HCT116 (cell line): ENCODE data around the gene CALR. TPM values are rescaled to one million over a fixed set of nuclear protein-coding genes. Genes with fewer than 3 reads are reported as not detected.
"Not testable (repeated sequence)": the region's sequence is repeated elsewhere in the genome, so short reads cannot be mapped to it uniquely, and the experiment has no call there.

Experiments used
- ATAC-seq: fragments of 200-7000 bp; cut with Tn5 transposase; 2 replicates; pipeline ENCODE4 v1.9.1; 2020; ENCODE audit warnings: mild to moderate bottlenecking, moderate library complexity
- Bru-seq: library from RNA; stranded (reverse); fragments of 400-500 nt; gene quantifications from one replicate; lab custom pipeline; 2021; lab: Mats Ljungman, UMichigan
- BruChase-seq, 2 experiments: library from RNA; stranded (reverse); fragments of 400-500 nt; gene quantifications; one replicate each; lab custom pipeline; 2021; lab: Mats Ljungman, UMichigan
- BruUV-seq: library from RNA; stranded (reverse); fragments of 400-500 nt; replicated peaks from 2 replicates; lab custom pipeline; 2021; lab: Mats Ljungman, UMichigan
- CTCF ChIA-PET: fragments of 300-600 bp; sonication (Branson Sonifier 250); formaldehyde crosslinking; loops from one replicate; lab custom pipeline; 2021; ENCODE audit warnings: antibody characterized with exemption; lab: Charles Lee
- POLR2A ChIA-PET: fragments of 300-600, 350-600 bp; sonication (Branson Sonifier 250); formaldehyde crosslinking; loops from one replicate; lab custom pipeline; 2021; ENCODE audit warnings: antibody characterized with exemption; lab: Charles Lee
- RAD21 ChIA-PET, 2 experiments: fragments of 300-600 bp; sonication (Branson Sonifier 250); formaldehyde crosslinking; loops; one replicate each; lab custom pipeline; 2023; ENCODE audit warnings: low total read pairs in 2 of 2; ENCODE audit not compliant: uncharacterized antibody in 2 of 2, unreplicated experiment in 2 of 2, low non-redundant PET in 1 of 2; lab: Charles Lee
- DNase-seq: peaks from one replicate; pipeline ENCODE4 v3.0.0-alpha.2; 2010; ENCODE audit warnings: low read depth, low spot score
- H2AFZ ChIP-seq: fragments of 200-600 bp; shearing (Covaris generic), sonication (generic); 2 replicates; pipeline ENCODE4 v1.6.1; 2017; ENCODE audit warnings: low read depth, mixed run types, mixed read lengths, antibody characterized with exemption, low read length; ENCODE audit not compliant: poor library complexity, severe bottlenecking
- H3K27ac ChIP-seq: 2 replicates; pipeline ENCODE4 v1.5.1; 2012; ENCODE audit warnings: low read depth, low read length
- H3K27me3 ChIP-seq: fragments of 200-600 bp; sonication (generic); 2 replicates; pipeline ENCODE4 v1.6.1; 2016; ENCODE audit warnings: mixed run types, low read length, mixed read lengths; ENCODE audit not compliant: insufficient read depth
- H3K36me3 ChIP-seq, 2 experiments: fragments of 200-500 bp in 1 of 2; fragments of 200-600 bp in 1 of 2; sonication (Bioruptor generic) in 1 of 2; sonication (generic) in 1 of 2; 2 replicates each; pipeline versions ENCODE4 v1.5.1 to v1.6.1; 2014 to 2016; ENCODE audit warnings: low read length in 2 of 2, inconsistent platforms in 1 of 2, mixed read lengths in 1 of 2, mixed run types in 1 of 2; ENCODE audit not compliant: insufficient read depth in 2 of 2, control insufficient read depth in 1 of 2
- H3K4me1 ChIP-seq, 2 experiments: fragments of 200-600 bp in 1 of 2; sonication (generic) in 1 of 2; 2 replicates each; pipeline versions ENCODE4 v1.5.1 to v1.6.1; 2012 to 2017; ENCODE audit warnings: low read length in 2 of 2, inconsistent platforms in 1 of 2, mild to moderate bottlenecking in 1 of 2, mixed read lengths in 1 of 2, mixed run types in 1 of 2, moderate library complexity in 1 of 2; ENCODE audit not compliant: insufficient read depth in 2 of 2, control insufficient read depth in 1 of 2
- H3K4me2 ChIP-seq: fragments of 200-600 bp; sonication (generic); 2 replicates; pipeline ENCODE4 v1.6.1; 2017; ENCODE audit warnings: mixed run types, low read length, mixed read lengths
- H3K4me3 ChIP-seq, 2 experiments: fragments of 200-600 bp in 1 of 2; sonication (generic) in 1 of 2; replicated peaks in 1 of 2; 2 replicates each; pipeline ENCODE4 v1.5.1; 2011 to 2016; ENCODE audit warnings: low read length in 2 of 2, control low read depth in 1 of 2, low read depth in 1 of 2, mild to moderate bottlenecking in 1 of 2, mixed read lengths in 1 of 2, mixed run types in 1 of 2
- H3K79me2 ChIP-seq: fragments of 200-600 bp; sonication (generic); 2 replicates; pipeline ENCODE4 v1.6.1; 2017; ENCODE audit warnings: mild to moderate bottlenecking, mixed run types, low read length, moderate library complexity, mixed read lengths; ENCODE audit not compliant: insufficient read depth
- H3K9ac ChIP-seq: fragments of 200-600 bp; sonication (generic); 2 replicates; pipeline ENCODE4 v1.6.1; 2016; ENCODE audit warnings: low read length, mixed read lengths
- H3K9me2 ChIP-seq: fragments of 200-600 bp; sonication (generic), shearing (Covaris generic); 2 replicates; pipeline ENCODE4 v1.6.1; 2017; ENCODE audit warnings: mixed run types, mild to moderate bottlenecking, moderate library complexity; ENCODE audit not compliant: insufficient read depth
- H3K9me3 ChIP-seq, 2 experiments: fragments of 200-500 bp in 1 of 2; fragments of 200-600 bp in 1 of 2; sonication (Bioruptor generic) in 1 of 2; sonication (generic) in 1 of 2; 2 replicates each; pipeline ENCODE4 v1.6.1; 2014 to 2017; ENCODE audit warnings: low read length in 2 of 2, mixed read lengths in 2 of 2, inconsistent platforms in 1 of 2, low read depth in 1 of 2, mild to moderate bottlenecking in 1 of 2, mixed run types in 1 of 2, moderate library complexity in 1 of 2; ENCODE audit not compliant: control insufficient read depth in 1 of 2, insufficient read depth in 1 of 2
- H4K20me1 ChIP-seq: fragments of 200-600 bp; sonication (generic), shearing (Covaris generic); 2 replicates; pipeline ENCODE4 v1.6.1; 2017; ENCODE audit warnings: mixed run types, mild to moderate bottlenecking, moderate library complexity; ENCODE audit not compliant: insufficient read depth
- EGR1 ChIP-seq: IDR thresholded peaks from 2 replicates; pipeline ENCODE4 v1.6.1; 2012; ENCODE audit warnings: low read depth
- EZH2 ChIP-seq: fragments of 200-600 bp; sonication (generic); IDR thresholded peaks from 2 replicates; pipeline ENCODE4 v1.6.1; 2017; ENCODE audit warnings: antibody characterized with exemption, mixed run types
- POLR2A ChIP-seq: IDR thresholded peaks from 2 replicates; pipeline ENCODE4 v1.7.0; 2011; ENCODE audit warnings: borderline replicate concordance; ENCODE audit not compliant: insufficient read depth, insufficient read length; ENCODE audit errors: extremely low read depth
- POLR2AphosphoS5 ChIP-seq: IDR thresholded peaks from 2 replicates; pipeline ENCODE4 v1.6.1; 2011; ENCODE audit warnings: mild to moderate bottlenecking, low read depth, low read length, moderate library complexity
- SIN3A ChIP-seq: IDR thresholded peaks from 2 replicates; pipeline ENCODE4 v1.6.1; 2012; ENCODE audit warnings: low read depth
- SP1 ChIP-seq: IDR thresholded peaks from 2 replicates; pipeline ENCODE4 v1.6.1; 2012; ENCODE audit warnings: low read depth
- TCF7L2 ChIP-seq: IDR thresholded peaks from 2 replicates; pipeline ENCODE4 v1.7.0; 2011; ENCODE audit warnings: borderline replicate concordance, inconsistent platforms; ENCODE audit not compliant: insufficient read depth, insufficient read length; ENCODE audit errors: extremely low read depth
- YY1 ChIP-seq: IDR thresholded peaks from 2 replicates; pipeline ENCODE4 v1.6.1; 2011; ENCODE audit warnings: low read length, low read depth, moderate library complexity, mild to moderate bottlenecking; ENCODE audit not compliant: insufficient replicate concordance; ENCODE audit errors: extremely low read depth
- ZFX ChIP-seq: fragments of 450-650 bp; IDR thresholded peaks from 2 replicates; pipeline ENCODE4 v1.6.1; 2017
- intact Hi-C: fragments of 100-400 bp; cut with micrococcal nuclease; formaldehyde crosslinking; loops from 2 replicates; pipeline ENCODE4 v1.10.0; 2022
- long read RNA-seq: library from polyadenylated mRNA; unstranded; transcript quantifications from one replicate; pipeline ENCODE4 v2.0.0, GENCODE V29; 2021; ENCODE audit not compliant: unreplicated experiment
- polyA plus RNA-seq: library from polyadenylated mRNA; unstranded; fragments of >200 nt; gene quantifications from 2 replicates; pipeline ENCODE4 v1.2.1, GENCODE V29; 2012; ENCODE audit warnings: missing spikeins
- total RNA-seq: library from RNA; stranded (reverse); gene quantifications from one replicate; pipeline ENCODE4 v1.2.1, GENCODE V29; 2021; ENCODE audit not compliant: unreplicated experiment
- TF ChIP-seq, protein P1 (sequence below): IDR thresholded peaks from 2 replicates; pipeline ENCODE4 v1.6.1; 2012
- TF ChIP-seq, protein P2 (sequence below), 3 experiments: fragments of 200-600 bp in 1 of 3; sonication (generic) in 1 of 3; IDR thresholded peaks in 2 of 3; conservative IDR thresholded peaks in 1 of 3; 2 replicates each; pipeline ENCODE4 v1.5.1; 2012 to 2017; ENCODE audit warnings: low read depth in 2 of 3, low read length in 2 of 3, antibody characterized with exemption in 1 of 3, borderline replicate concordance in 1 of 3, control low read depth in 1 of 3, mild to moderate bottlenecking in 1 of 3, mixed read lengths in 1 of 3, mixed run types in 1 of 3, moderate library complexity in 1 of 3; ENCODE audit not compliant: insufficient read depth in 1 of 3

Gene CALR
- total RNA-seq: 739 TPM
- 660 and 681 TPM in 2 replicates for polyA plus RNA-seq
- Bru-seq, nascent RNA: percentile 96 among the genes with signal in this experiment
- percentile 99 among the genes with signal in this experiment for BruChase-seq, experiment 1, labeled RNA remaining after a 6-hour chase
- BruChase-seq, experiment 2, labeled RNA remaining after a 2-hour chase: percentile 99 among the genes with signal in this experiment
- long read RNA-seq, transcript CALR-201 (9 exons, 1,903 nt): major isoform, 454 of 645 reads
- long read RNA-seq, partial matches to known transcripts: 76 of 645 reads
- long read RNA-seq, other reads (novel, unspliced or antisense): 114 of 645 reads

DNA sequence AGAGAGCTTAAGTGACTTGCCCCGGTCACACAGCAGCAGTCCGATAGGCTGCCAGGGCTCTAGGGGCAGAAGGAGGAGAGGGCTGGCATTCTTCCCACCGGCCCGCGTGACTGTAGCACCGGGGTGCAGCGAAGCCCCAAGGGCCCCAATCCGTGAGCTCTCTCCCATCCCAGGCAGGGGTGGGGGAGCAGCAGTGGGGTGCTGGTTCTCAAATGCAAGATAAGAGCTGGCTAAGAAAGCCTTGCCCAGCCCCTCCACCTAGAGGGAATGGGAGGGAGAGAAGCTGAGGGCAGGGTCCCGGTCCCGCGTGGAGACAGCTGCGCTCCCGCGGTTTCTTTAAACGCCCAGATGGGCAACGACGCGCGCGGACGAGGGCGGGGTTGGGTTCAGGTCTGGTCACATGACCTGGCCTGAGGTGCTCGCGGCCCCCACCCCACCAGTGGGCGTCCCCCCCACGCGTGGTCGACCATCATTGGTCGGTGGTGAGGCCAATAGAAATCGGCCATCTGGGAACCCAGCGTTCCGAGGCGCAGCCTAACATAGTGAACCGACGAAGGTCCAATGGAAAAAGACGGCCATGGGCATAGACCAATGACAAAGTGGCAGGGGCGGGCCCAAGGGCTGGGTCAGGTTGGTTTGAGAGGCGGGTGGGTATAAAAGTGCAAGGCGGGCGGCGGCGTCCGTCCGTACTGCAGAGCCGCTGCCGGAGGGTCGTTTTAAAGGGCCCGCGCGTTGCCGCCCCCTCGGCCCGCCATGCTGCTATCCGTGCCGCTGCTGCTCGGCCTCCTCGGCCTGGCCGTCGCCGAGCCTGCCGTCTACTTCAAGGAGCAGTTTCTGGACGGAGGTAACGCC, at the start of gene CALR:
TSS of gene CALR (plus strand) at position 683 of the 852 bp plus-strand sequence. CDS start at position 754, 71 bp downstream.
- ChIA-PET POLR2A (interaction anchor here (0.5 to 1.6 kb wide), 6 partner anchors 8 to 172 kb away, joined by 3 to 5 read pairs (median 4); partner anchors contain the start of genes RAD23A and SYCE2), CTCF (interaction anchor here (1.7 kb wide), 1 partner anchor 27 kb away, joined by 8 read pairs; no protein-coding TSS in a partner anchor), RAD21 (no interaction called here)
- DNase-seq: peak; percentile 99
- H3K4me3 ChIP-seq: peak within 1 kb of the TSS; percentile 98 to 99
- H3K4me2 ChIP-seq: peak within 1 kb of the TSS; percentile 92
- BruUV-seq: no TSS peak
- H2AFZ ChIP-seq: no peak within 1 kb of the TSS
- H3K9ac ChIP-seq: peak within 1 kb of the TSS; percentile 95
- peak within 1 kb of the TSS; percentile 79 for H3K27ac ChIP-seq
- ATAC-seq: peak; percentile 90
- TF ChIP-seq EGR1 (peak; percentile 57; the same call in 1 of the 2 replicates), POLR2AphosphoS5 (peak; percentile 99), SIN3A (peak; percentile 91), SP1 (peak; percentile 99), ZFX (no peak), TCF7L2 (peak; percentile 74), POLR2A (peak; percentile 96), EZH2 (no peak), YY1 (peak; percentile 69)
- TF ChIP-seq, protein P1, sequence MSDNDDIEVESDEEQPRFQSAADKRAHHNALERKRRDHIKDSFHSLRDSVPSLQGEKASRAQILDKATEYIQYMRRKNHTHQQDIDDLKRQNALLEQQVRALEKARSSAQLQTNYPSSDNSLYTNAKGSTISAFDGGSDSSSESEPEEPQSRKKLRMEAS: peak; percentile 68; the same call in 1 of the 2 replicates
- TF ChIP-seq, protein P2, sequence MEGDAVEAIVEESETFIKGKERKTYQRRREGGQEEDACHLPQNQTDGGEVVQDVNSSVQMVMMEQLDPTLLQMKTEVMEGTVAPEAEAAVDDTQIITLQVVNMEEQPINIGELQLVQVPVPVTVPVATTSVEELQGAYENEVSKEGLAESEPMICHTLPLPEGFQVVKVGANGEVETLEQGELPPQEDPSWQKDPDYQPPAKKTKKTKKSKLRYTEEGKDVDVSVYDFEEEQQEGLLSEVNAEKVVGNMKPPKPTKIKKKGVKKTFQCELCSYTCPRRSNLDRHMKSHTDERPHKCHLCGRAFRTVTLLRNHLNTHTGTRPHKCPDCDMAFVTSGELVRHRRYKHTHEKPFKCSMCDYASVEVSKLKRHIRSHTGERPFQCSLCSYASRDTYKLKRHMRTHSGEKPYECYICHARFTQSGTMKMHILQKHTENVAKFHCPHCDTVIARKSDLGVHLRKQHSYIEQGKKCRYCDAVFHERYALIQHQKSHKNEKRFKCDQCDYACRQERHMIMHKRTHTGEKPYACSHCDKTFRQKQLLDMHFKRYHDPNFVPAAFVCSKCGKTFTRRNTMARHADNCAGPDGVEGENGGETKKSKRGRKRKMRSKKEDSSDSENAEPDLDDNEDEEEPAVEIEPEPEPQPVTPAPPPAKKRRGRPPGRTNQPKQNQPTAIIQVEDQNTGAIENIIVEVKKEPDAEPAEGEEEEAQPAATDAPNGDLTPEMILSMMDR (IDR thresholded peaks at IDR 0.05 in 2 of 3, conservative IDR thresholded peaks at IDR 0.05 in 1 of 3; ENCODE audit: borderline replicate concordance in 1 of 3, insufficient read depth in 1 of 3, low read depth in 2 of 3, low read length in 2 of 3): no peak
- peaks cover 15 to 46% of the 10 kb centered on the region in 2 experiments for H3K4me1 ChIP-seq
- no peaks in the 10 kb centered on the region for H3K9me2 ChIP-seq
- peaks cover 48% of the 10 kb centered on the region for H3K79me2 ChIP-seq
- no peaks in the 10 kb centered on the region for H3K9me3 ChIP-seq
- H3K36me3 ChIP-seq: peaks cover 18 to 39% of the 10 kb centered on the region in 2 experiments
- intact Hi-C loops: loop anchor here (2.0 kb wide), 1 partner anchor 47 kb away; the partner anchor contains the start of gene GCDH
- H4K20me1 ChIP-seq: no peaks in the 10 kb centered on the region
- H3K27me3 ChIP-seq: no peaks in the 10 kb centered on the region

DNA sequence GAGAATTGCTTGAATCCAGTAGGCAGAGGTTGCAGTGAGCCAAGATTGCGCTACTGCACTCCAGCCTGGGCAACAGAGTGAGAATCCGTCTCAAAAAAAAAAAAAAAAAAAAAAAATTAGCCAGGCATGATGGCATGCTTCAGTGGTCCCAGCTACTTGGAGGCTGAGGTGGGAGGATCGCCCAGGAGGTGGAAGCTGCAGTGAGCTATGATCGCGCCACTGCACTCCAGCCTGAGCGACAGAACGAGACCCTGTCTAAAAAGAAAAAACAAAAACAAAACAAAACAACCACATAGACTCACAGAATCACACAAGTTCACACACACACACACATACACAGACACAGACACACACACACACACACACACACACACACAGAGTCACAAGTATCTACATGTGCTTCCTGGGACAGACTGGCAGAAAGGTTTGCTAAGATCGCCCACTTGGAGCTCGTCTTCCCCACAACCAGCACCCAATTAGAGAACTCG, 48.1 kb upstream of the CALR start:
- H3K4me3 ChIP-seq: peak overlapping the region; percentile 80 to 95
- not testable (repeated sequence) for H2AFZ ChIP-seq

More for the DNA sequence above, 48.1 kb upstream of the CALR start:
- Histone ChIP-seq H3K4me1 (peaks cover 8 to 17% of the 10 kb centered on the region in 2 experiments; a peak in 3 of 4 replicates), H3K4me2 (peak overlapping the region; percentile 89), H3K9ac (peak overlapping the region; percentile 30; the same call in 1 of the 2 replicates)
- not testable (repeated sequence) for H4K20me1 ChIP-seq, H3K79me2 ChIP-seq, H3K9me3 ChIP-seq, H3K36me3 ChIP-seq, H3K9me2 ChIP-seq, BruUV-seq, ATAC-seq, DNase-seq, H3K27ac ChIP-seq, H3K27me3 ChIP-seq
- POLR2A ChIA-PET: interaction anchor here (0.9 to 1.7 kb wide), 5 partner anchors 9 to 17 kb away, joined by 3 to 14 read pairs (median 4); partner anchors contain the start of gene DNASE2
- RAD21 ChIA-PET: interaction anchor here in 1 of 2 experiments (0.9 kb wide), 1 partner anchor 20 kb away, joined by 5 read pairs; no protein-coding TSS in a partner anchor
- intact Hi-C loops: loop anchor here (2.0 kb wide), 1 partner anchor 48 kb away; the partner anchor contains the start of gene CALR
- CTCF ChIA-PET: interaction anchor here (1.0 to 1.1 kb wide), 5 partner anchors 8 to 133 kb away, joined by 3 to 6 read pairs (median 4); no protein-coding TSS in a partner anchor
